ENCODE data around the gene PLCB4. TPM values are rescaled to one million over a fixed set of nuclear protein-coding genes. Genes with fewer than 3 reads are reported as not detected.

The PLCB4 gene
- total and polyA plus RNA-seq, 5 donors = 9.4 to 42.2 (median 27.7) TPM

DNA sequence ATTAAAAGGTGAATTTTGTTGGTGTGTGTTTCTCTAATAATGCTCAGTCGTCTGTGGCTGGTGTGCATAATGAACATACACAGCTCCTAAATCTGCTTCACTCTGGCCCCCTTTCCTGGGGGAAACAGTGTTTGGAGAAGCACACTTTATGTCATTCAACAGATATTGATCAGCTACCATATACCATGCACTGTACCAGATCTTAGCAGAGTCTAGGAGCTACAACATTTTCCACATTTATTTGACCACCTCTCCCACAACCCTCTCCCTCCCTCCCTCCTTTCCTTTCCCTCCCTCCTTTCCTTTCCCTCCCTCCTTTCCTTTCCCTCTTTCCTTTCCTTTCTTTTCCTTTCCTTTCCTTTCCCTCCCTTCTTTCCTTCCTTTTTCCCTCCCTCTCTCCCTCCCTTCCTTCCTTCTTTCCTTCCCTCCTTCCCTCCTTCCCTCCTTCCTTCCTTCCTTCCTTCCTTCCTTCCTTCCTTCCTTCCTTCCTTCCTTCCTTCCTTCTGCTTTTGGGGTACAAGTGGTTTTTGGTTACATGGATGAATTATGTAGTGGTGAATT lies 85.7 kb downstream of the PLCB4 start:
- intact Hi-C loops (cut with DNase I) = no loop called here
- peaks cover 2% of the 10 kb centered on the region for H3K4me1 ChIP-seq (ENCODE audit: control insufficient read depth, insufficient read depth, low read length)
- no peak for ATAC-seq
- 91% methylated on average over 1 of the region's 1 CpG for WGBS
- no peak overlapping the region for H3K4me3 ChIP-seq (ENCODE audit: low read length)
- no peak for DNase-seq
- H3K27ac ChIP-seq (ENCODE audit: low read length) = no peak overlapping the region
- H3K9me3 ChIP-seq (ENCODE audit: control insufficient read depth, low read length) = no peaks in the 10 kb centered on the region
- no peaks in the 10 kb centered on the region for H3K27me3 ChIP-seq (ENCODE audit: control insufficient read depth, insufficient read depth)

DNA sequence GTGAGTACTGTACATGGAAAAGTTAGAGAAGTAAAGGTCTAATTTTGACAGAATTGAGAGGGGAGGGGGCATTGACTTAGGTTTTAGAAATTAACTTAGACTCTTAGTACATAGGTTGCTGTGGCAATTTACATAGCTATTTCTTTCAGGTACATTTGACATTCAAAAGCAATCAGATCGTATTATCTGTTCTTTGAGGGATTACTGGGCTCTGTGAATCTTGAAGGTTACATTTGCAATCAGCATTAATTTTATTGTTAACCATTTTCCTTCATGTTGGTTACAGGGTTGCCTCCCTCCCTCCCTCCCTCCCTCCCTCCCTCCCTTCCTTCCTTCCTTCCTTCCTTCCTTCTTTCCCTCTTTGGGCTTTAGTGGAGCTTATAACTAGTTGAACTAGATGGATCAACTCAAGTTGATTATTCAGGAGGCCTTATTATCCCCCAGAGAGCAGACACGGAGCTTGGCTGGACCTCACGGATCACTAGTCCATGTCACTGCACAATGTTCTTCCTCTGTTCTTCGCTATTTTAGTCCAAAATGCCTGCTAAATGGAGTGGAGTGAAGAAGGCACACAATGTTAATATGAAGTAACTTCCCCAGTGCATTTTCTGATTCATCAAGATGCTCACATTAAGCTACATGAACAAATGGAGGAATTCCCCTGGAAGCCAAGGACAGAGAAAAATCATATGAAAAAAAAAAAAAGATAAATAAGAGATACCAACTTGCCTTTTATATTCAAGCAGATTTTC lies 87.8 kb downstream of the PLCB4 start:
- no peak for ATAC-seq
- no peaks in the 10 kb centered on the region for H3K27me3 ChIP-seq (ENCODE audit: control insufficient read depth, insufficient read depth)
- no peak for DNase-seq
- peaks cover 4% of the 10 kb centered on the region for H3K4me1 ChIP-seq (ENCODE audit: control insufficient read depth, insufficient read depth, low read length)
- 46% methylated on average over 4 of the region's 4 CpGs for WGBS
- no peak overlapping the region for H3K4me3 ChIP-seq (ENCODE audit: low read length)
- intact Hi-C loops (cut with DNase I) = no loop called here
- H3K27ac ChIP-seq (ENCODE audit: low read length) = no peak overlapping the region
- no peaks in the 10 kb centered on the region for H3K9me3 ChIP-seq (ENCODE audit: control insufficient read depth, low read length)

DNA sequence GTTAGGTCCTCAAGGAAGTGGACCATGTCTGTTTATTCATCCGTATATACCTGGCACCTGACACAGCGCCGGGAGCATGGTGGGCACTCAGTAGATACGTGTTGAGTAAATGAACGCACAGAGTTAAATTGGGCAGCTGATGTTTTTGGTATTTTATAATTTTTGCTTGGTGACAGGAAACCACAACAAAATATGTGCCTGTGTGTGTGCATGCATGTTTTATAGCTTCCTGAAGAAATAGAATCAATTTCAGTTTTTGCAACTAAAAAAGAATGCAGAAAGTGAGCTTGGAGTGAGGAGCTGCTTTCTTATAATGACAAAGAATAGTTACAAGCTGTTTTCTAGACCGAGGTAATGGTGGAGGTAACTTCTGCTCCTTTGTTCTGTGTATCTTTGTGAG lies 91.4 kb downstream of the PLCB4 start:
- 57% methylated on average over 6 of the region's 6 CpGs for WGBS
- Histone ChIP-seq H3K4me3 (ENCODE audit: low read length) (no peak overlapping the region), H3K27me3 (ENCODE audit: control insufficient read depth, insufficient read depth) (no peaks in the 10 kb centered on the region), H3K9me3 (ENCODE audit: control insufficient read depth, low read length) (no peaks in the 10 kb centered on the region), H3K4me1 (ENCODE audit: control insufficient read depth, insufficient read depth, low read length) (peaks cover 4% of the 10 kb centered on the region), H3K27ac (ENCODE audit: low read length) (no peak overlapping the region)
- no peak for DNase-seq
- intact Hi-C loops (cut with DNase I) = no loop called here
- ATAC-seq = no peak

DNA sequence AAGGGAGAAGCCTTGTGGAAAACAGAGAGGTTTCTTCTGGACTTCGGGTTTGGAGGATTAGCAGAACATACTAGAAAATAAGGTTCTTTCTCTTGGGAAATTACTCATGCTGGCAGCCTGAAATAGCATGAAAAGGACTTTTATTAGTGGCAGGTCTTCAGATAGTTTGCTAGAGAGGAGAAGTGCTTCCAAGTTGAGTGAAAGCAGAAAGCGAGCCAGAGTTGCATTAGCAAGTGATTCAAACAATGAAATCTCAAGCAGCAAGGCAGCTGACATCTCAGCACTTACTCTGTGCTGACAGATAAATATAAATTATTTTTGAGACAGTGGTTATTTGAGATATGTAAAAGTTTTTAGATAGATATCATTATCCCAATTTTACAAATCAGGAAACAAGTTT lies 91.9 kb downstream of the PLCB4 start:
- ATAC-seq (peak; percentile 58 to 78), DNase-seq (no peak)
- Histone ChIP-seq H3K9me3 (ENCODE audit: control insufficient read depth, low read length) (no peaks in the 10 kb centered on the region), H3K4me1 (ENCODE audit: control insufficient read depth, insufficient read depth, low read length) (peaks cover 4% of the 10 kb centered on the region), H3K4me3 (ENCODE audit: low read length) (no peak overlapping the region), H3K27ac (ENCODE audit: low read length) (no peak overlapping the region), H3K27me3 (ENCODE audit: control insufficient read depth, insufficient read depth) (no peaks in the 10 kb centered on the region)
- 28% methylated on average over 2 of the region's 2 CpGs for WGBS
- intact Hi-C loops (cut with DNase I) = no loop called here

DNA sequence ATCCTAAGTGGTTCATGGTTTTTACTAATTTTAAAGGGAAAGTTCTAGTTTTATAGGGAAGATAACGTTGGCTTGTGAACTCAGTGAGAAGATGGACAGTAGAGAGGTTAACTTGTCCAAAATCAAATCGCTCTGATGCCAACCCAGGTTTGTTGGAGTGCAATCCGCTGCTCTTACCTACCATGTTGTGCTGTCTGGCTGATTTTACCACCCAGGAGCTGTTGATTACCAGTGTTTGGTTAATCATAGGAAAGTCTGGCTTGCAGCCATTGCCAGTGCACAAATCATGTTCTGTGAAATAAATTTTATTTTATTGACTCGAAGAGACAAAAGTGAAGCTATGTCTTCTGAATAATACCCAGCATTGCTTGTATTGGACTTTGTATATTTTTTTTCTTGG lies 92.4 kb downstream of the PLCB4 start:
- no peaks in the 10 kb centered on the region for H3K27me3 ChIP-seq (ENCODE audit: control insufficient read depth, insufficient read depth)
- no peak overlapping the region for H3K27ac ChIP-seq (ENCODE audit: low read length)
- intact Hi-C loops (cut with DNase I) = no loop called here
- H3K4me3 ChIP-seq (ENCODE audit: low read length) = no peak overlapping the region
- WGBS = 46% methylated on average over 4 of the region's 4 CpGs
- no peaks in the 10 kb centered on the region for H3K9me3 ChIP-seq (ENCODE audit: control insufficient read depth, low read length)
- peaks cover 4% of the 10 kb centered on the region for H3K4me1 ChIP-seq (ENCODE audit: control insufficient read depth, insufficient read depth, low read length)
- DNase-seq = no peak
- peak; percentile 26 to 52 for ATAC-seq

DNA sequence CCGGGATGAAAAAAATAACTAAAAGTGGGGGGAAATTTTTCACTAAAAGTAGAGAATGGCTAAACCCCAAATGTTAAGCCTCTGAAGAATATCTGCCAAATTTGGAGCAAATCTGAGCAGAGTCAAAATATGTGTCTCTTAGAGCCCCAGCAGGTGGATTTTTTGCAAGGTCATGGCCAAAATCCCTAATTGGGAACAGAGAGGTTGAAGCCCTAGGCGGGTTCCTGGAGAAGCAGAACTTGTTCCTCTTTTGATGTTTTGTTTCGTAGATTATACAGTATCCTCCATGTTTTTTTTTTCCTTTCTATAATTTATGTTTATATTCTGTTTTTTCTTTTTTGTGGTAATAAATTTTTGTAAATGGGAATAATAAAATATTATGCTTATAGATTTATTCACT lies 94.4 kb downstream of the PLCB4 start:
- no peak for DNase-seq
- no peak for ATAC-seq
- intact Hi-C loops (cut with DNase I) = no loop called here
- Histone ChIP-seq H3K4me3 (ENCODE audit: low read length) (no peak overlapping the region), H3K9me3 (ENCODE audit: control insufficient read depth, low read length) (no peaks in the 10 kb centered on the region), H3K27me3 (ENCODE audit: control insufficient read depth, insufficient read depth) (no peaks in the 10 kb centered on the region), H3K27ac (ENCODE audit: low read length) (no peak overlapping the region), H3K4me1 (ENCODE audit: control insufficient read depth, insufficient read depth, low read length) (peaks cover 2% of the 10 kb centered on the region)
- WGBS = 90% methylated on average over 3 of the region's 3 CpGs

DNA sequence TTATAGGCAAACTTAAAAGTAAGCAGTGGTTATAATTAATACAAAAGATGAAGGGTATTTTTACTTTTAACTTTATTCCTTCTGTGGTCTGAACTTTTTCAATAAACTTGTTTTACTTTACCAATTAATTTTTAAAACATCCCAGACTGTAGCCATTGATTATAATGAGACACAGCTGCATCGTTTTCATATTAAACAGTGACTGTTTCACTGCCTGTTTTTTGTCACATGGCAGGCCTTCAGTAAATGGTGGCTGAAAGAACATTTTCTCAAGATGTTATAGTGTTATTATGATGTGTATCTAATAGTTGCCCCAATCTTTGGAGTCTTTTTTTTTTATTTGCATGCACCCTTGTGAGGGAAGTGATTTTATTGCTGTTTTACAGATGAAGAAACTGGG lies 95.1 kb downstream of the PLCB4 start:
- H3K27me3 ChIP-seq (ENCODE audit: control insufficient read depth, insufficient read depth) = no peaks in the 10 kb centered on the region
- WGBS = 77% methylated on average over 1 of the region's 1 CpG
- no peak overlapping the region for H3K27ac ChIP-seq (ENCODE audit: low read length)
- intact Hi-C loops (cut with DNase I) = no loop called here
- ATAC-seq (no peak), DNase-seq (no peak)
- peaks cover 2% of the 10 kb centered on the region for H3K4me1 ChIP-seq (ENCODE audit: control insufficient read depth, insufficient read depth, low read length)
- H3K4me3 ChIP-seq (ENCODE audit: low read length) = no peak overlapping the region
- no peaks in the 10 kb centered on the region for H3K9me3 ChIP-seq (ENCODE audit: control insufficient read depth, low read length)

DNA sequence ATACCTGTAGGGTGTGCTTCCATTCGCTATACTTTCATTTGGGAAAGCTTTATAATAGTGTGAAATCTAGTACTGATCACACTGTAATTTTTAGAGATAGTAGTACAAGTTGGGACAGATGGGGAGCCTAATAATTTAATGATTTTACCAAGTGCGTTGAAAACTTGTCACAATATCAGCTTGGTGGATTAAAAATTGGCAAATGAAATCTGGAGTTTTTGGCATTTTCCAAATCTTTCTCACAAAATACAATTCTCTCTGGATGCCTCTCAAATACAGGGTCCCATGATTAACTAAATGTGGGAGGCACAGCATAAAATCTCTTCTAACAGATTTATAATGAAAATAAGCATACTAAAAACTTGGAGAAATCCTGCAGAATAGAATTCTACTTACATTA lies 96.4 kb downstream of the PLCB4 start:
- DNase-seq (no peak), ATAC-seq (no peak)
- Histone ChIP-seq H3K9me3 (ENCODE audit: control insufficient read depth, low read length) (no peaks in the 10 kb centered on the region), H3K4me1 (ENCODE audit: control insufficient read depth, insufficient read depth, low read length) (peaks cover 2% of the 10 kb centered on the region), H3K27ac (ENCODE audit: low read length) (no peak overlapping the region), H3K27me3 (ENCODE audit: control insufficient read depth, insufficient read depth) (no peaks in the 10 kb centered on the region), H3K4me3 (ENCODE audit: low read length) (no peak overlapping the region)
- 74% methylated on average over 2 of the region's 2 CpGs for WGBS
- intact Hi-C loops (cut with DNase I) = no loop called here

DNA sequence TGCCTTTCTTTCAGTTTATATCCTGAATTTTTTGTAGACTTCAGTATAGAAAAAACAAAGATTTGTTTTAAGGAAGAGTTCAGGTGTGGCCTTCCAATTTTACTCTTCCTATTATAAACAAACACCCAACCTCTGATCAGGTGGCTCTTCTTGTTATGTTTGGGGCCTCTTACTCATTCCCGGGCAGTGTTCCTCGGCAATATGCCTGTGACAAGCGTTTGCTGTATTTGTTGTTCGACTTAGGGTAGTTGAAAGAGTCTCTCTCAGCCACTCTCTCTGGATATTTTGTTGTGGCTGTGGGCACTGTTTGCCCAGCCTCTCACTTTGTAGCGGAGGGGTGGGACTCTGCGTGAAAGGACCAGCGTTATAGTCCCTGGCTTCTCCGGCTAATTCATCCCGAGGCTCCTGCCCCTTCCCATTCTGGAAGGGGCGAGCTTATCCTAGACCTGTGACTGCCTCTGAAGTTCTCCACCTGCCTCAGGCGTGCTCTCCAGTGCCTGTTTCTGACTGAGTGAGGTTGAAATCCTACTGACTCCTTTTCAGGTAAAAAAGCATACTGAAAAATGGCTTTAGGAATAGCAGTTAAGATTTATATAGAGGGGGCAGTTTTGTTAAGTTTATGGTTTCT lies 97.4 kb downstream of the PLCB4 start:
- 81% methylated on average over 11 of the region's 11 CpGs for WGBS
- DNase-seq (no peak), ATAC-seq (peak in 1 of 2 donors; percentile 38)
- Histone ChIP-seq H3K27me3 (ENCODE audit: control insufficient read depth, insufficient read depth) (no peaks in the 10 kb centered on the region), H3K4me3 (ENCODE audit: low read length) (peak overlapping the region; percentile 25), H3K9me3 (ENCODE audit: control insufficient read depth, low read length) (no peaks in the 10 kb centered on the region), H3K27ac (ENCODE audit: low read length) (no peak overlapping the region), H3K4me1 (ENCODE audit: control insufficient read depth, insufficient read depth, low read length) (peaks cover 1% of the 10 kb centered on the region)
- intact Hi-C loops (cut with DNase I) = no loop called here

DNA sequence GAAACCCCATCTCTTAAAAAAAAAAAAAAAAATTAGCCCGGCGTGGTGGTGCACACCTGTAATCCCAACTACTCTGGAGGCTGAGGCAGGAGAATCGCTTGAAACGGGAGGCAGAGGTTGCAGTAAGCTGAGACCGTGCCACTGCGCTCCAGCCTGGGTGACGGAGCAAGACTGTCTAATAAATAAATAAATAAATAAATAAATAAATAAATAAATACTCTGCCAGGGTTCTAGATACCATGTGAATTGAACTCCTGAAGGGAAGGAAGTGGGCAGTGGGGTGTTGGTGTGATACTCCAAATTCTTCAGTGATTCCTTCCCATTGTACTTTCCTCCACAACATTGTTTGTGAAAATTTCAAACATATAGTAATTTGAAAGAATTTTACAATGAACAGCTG lies 100.5 kb downstream of the PLCB4 start:
- H3K27me3 ChIP-seq (ENCODE audit: control insufficient read depth, insufficient read depth) = no peaks in the 10 kb centered on the region
- no peaks in the 10 kb centered on the region for H3K4me1 ChIP-seq (ENCODE audit: control insufficient read depth, insufficient read depth, low read length)
- no peak overlapping the region for H3K27ac ChIP-seq (ENCODE audit: low read length)
- DNase-seq (no peak), ATAC-seq (no peak)
- no peak overlapping the region for H3K4me3 ChIP-seq (ENCODE audit: low read length)
- intact Hi-C loops (cut with DNase I) = no loop called here
- no peaks in the 10 kb centered on the region for H3K9me3 ChIP-seq (ENCODE audit: control insufficient read depth, low read length)
- WGBS = over 99% methylated on average over 7 of the region's 7 CpGs

DNA sequence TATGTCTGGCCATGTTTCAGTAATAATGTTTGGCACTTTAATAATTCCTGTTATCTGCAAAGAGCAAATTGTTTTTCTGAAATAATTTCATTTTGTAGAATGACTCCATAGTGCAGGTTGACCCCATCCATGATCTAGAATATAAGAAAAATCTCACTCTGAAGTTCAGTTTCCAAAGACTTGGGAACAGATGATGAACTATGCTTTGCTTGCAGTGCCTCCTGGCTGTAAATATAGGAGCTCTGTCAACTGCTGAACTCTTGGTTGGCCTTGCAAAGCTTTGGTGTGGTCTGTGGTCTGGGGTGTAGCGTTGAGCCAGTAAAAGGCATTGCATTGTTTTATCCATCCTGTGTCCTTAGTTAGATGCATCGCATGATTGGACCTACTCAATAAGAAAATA lies 104.0 kb downstream of the PLCB4 start:
- intact Hi-C loops (cut with DNase I) = no loop called here
- no peaks in the 10 kb centered on the region for H3K9me3 ChIP-seq (ENCODE audit: control insufficient read depth, low read length)
- no peak overlapping the region for H3K4me3 ChIP-seq (ENCODE audit: low read length)
- 69% methylated on average over 2 of the region's 2 CpGs for whole genome bisulfite sequencing
- no peak overlapping the region for H3K27ac ChIP-seq (ENCODE audit: low read length)
- DNase-seq = no peak
- no peaks in the 10 kb centered on the region for H3K4me1 ChIP-seq (ENCODE audit: control insufficient read depth, insufficient read depth, low read length)
- no peaks in the 10 kb centered on the region for H3K27me3 ChIP-seq (ENCODE audit: control insufficient read depth, insufficient read depth)
- peak in 1 of 2 donors; percentile 42 for ATAC-seq
